Measurements from ENCODE around the gene CP. TPM values are rescaled to one million over a fixed set of nuclear protein-coding genes. Genes with fewer than 3 reads are reported as not detected.

Gene CP
- total and polyA plus RNA-seq, 2 of the 13 experiments (the other 11 are each of a cell fraction or from before 2014, with no cell fraction given), result 42.6 to 789 TPM

GRCh38 chr3:149235599-149236424 lies 14.2 kb upstream of the CP start (continued):
- TF ChIP-seq AHDC1 (CRISPR knock-in tag; IDR thresholded peaks at IDR 0.05; ENCODE audit: borderline replicate concordance), result peak; percentile 65; the same call in 1 of the 2 replicates
- TF ChIP-seq MXD3 (CRISPR knock-in tag; IDR thresholded peaks at IDR 0.05), result no peak
- peak; percentile 49; the same call in 1 of the 2 replicates for TF ChIP-seq HIVEP1 (CRISPR knock-in tag; IDR thresholded peaks at IDR 0.05)
- 0 out of 2 replicates have a peak, but pooled peaks have one; percentile 40 for TF ChIP-seq ZNF234 (CRISPR knock-in tag; conservative IDR thresholded peaks at IDR 0.05)
- peak; percentile 44; the same call in 1 of the 2 replicates for TF ChIP-seq POGZ (CRISPR knock-in tag; IDR thresholded peaks at IDR 0.05)
- no peak for TF ChIP-seq PLSCR1 (CRISPR knock-in tag; IDR thresholded peaks at IDR 0.05; ENCODE audit: borderline replicate concordance)
- TF ChIP-seq ZNF549 (CRISPR knock-in tag; IDR thresholded peaks at IDR 0.05), result no peak
- TF ChIP-seq KMT2A (CRISPR knock-in tag; IDR thresholded peaks at IDR 0.05), result no peak
- no peak for TF ChIP-seq AFF4 (CRISPR knock-in tag; IDR thresholded peaks at IDR 0.05)
- no peak for TF ChIP-seq ZNF281 (CRISPR knock-in tag; IDR thresholded peaks at IDR 0.05; ENCODE audit: borderline replicate concordance)
- TF ChIP-seq DRAP1 (CRISPR knock-in tag; IDR thresholded peaks at IDR 0.05), result peak; percentile 17; the same call in 1 of the 2 replicates

Data from HepG2 (cell line).